ENCODE measurements around the gene SUPT3H. TPM values are rescaled to one million over a fixed set of nuclear protein-coding genes. Genes with fewer than 3 reads are reported as not detected.

The SUPT3H gene
- total and polyA plus RNA-seq, 4 donors: 0.85 to 4.8 (median 2.4) TPM

- no peaks in the 10 kb centered on the region for H3K27me3 ChIP-seq (ENCODE audit: control insufficient read depth in 4 of 4, insufficient read depth in 4 of 4, low read length in 3 of 4)
- H3K36me3 ChIP-seq (ENCODE audit: control insufficient read depth in 4 of 4, insufficient read depth in 3 of 4, low read depth in 1 of 4, low read length in 3 of 4): no peaks in the 10 kb centered on the region
- WGBS: 92% methylated on average over 1 of the region's 1 CpG
- H3K9ac ChIP-seq (ENCODE audit: low read depth in 1 of 2, low read length in 2 of 2): no peak overlapping the region
- TF ChIP-seq CTCF (IDR thresholded peaks at IDR 0.05; ENCODE audit: low read depth, low read length, missing input control) (no peak), FOXA2 (IDR thresholded peaks at IDR 0.05) (no peak), ZBTB33 (IDR thresholded peaks at IDR 0.05) (no peak), EGR1 (IDR thresholded peaks at IDR 0.05; ENCODE audit: low read depth in 2 of 2) (no peak), RAD21 (IDR thresholded peaks at IDR 0.05) (no peak), FOXA1 (IDR thresholded peaks at IDR 0.05) (no peak), NR2F2 (IDR thresholded peaks at IDR 0.05) (no peak), GABPA (IDR thresholded peaks at IDR 0.05 in 1 of 2, conservative IDR thresholded peaks at IDR 0.05 in 1 of 2) (no peak), HNF4G (IDR thresholded peaks at IDR 0.05) (no peak), HNF4A (conservative IDR thresholded peaks at IDR 0.05) (no peak), TAF1 (conservative IDR thresholded peaks at IDR 0.05) (no peak), ATF3 (IDR thresholded peaks at IDR 0.05) (no peak), REST (IDR thresholded peaks at IDR 0.05) (no peak), RXRA (IDR thresholded peaks at IDR 0.05) (no peak), MAX (IDR thresholded peaks at IDR 0.05) (no peak), JUND (IDR thresholded peaks at IDR 0.05) (no peak), YY1 (IDR thresholded peaks at IDR 0.05) (no peak), SP1 (IDR thresholded peaks at IDR 0.05) (no peak)
- no peak overlapping the region for H3K4me3 ChIP-seq (ENCODE audit: low read depth in 1 of 3, low read length in 3 of 3)
- H3K27ac ChIP-seq (ENCODE audit: low read depth in 1 of 2, low read length in 2 of 2): no peak overlapping the region
- H3K9me3 ChIP-seq (ENCODE audit: control insufficient read depth in 4 of 4, low read length in 3 of 4): no peaks in the 10 kb centered on the region
- H3K4me1 ChIP-seq (ENCODE audit: control insufficient read depth in 4 of 4, insufficient read depth in 4 of 4, low read length in 3 of 4): no peaks in the 10 kb centered on the region
- DNase-seq (ENCODE audit: low spot score): no peak
These were observed 228.9 kb downstream of the SUPT3H start for GRCh38 chr6:45148711-45149341.
